ENCODE results near the gene DCP1A. TPM values are rescaled to one million over a fixed set of nuclear protein-coding genes. Genes with fewer than 3 reads are reported as not detected.

The DCP1A gene
- total RNA-seq, 1 experiment from 2014 or later, result 12.7 TPM

GRCh38 chr3:53234130-53234840 lies 113.1 kb downstream of the DCP1A start:
- H3K9ac ChIP-seq (ENCODE audit: low read length), result no peak overlapping the region
- H3K27me3 ChIP-seq (ENCODE audit: low read length), result no peaks in the 10 kb centered on the region
- ChIA-PET POLR2A (ENCODE audit: unreplicated experiment) (no interaction called here), CTCF (no interaction called here)
- intact Hi-C loops (cut with micrococcal nuclease), result no loop called here
- peaks cover 85% of the 10 kb centered on the region for H3K36me3 ChIP-seq (ENCODE audit: low read depth, low read length)
- TF ChIP-seq CTCF (conservative IDR thresholded peaks at IDR 0.05; ENCODE audit: low read depth, low read length) (no peak), EZH2 (IDR thresholded peaks at IDR 0.05; ENCODE audit: low read length, unreplicated experiment) (no peak), EZH2phosphoT487 (IDR thresholded peaks at IDR 0.05; ENCODE audit: borderline replicate concordance, low read length) (no peak)
- DNase-seq (no peak), ATAC-seq (no peak)
- no peak overlapping the region for H2AFZ ChIP-seq (ENCODE audit: low read length)
- no peak overlapping the region for H3K4me2 ChIP-seq (ENCODE audit: low read length)
- H3F3A ChIP-seq (ENCODE audit: low read length, unreplicated experiment), result peaks cover 8% of the 10 kb centered on the region
- no peaks in the 10 kb centered on the region for H3K9me2 ChIP-seq (replicated peaks; ENCODE audit: low read length)
- BruUV-seq (replicated peaks), result no TSS peak
- H3K27ac ChIP-seq (ENCODE audit: low read length), result no peak overlapping the region
- peaks cover 4% of the 10 kb centered on the region; the same call in 1 of the 2 replicates for H4K20me1 ChIP-seq (ENCODE audit: low read length)
- H3K9me3 ChIP-seq (ENCODE audit: low read length), result no peaks in the 10 kb centered on the region
- H3K4me1 ChIP-seq (ENCODE audit: insufficient read depth, low read length), result peaks cover 33% of the 10 kb centered on the region
- H3K79me2 ChIP-seq (ENCODE audit: low read length), result peaks cover 20% of the 10 kb centered on the region
- H3K4me3 ChIP-seq (ENCODE audit: low read length), result no peak overlapping the region

Other genes with a start within 250 kb of the DCP1A start
- 21.1 and 24.6 TPM in 2 replicates for gene RFT1, start 217.1 kb downstream of the DCP1A start, total RNA-seq (2014; rRNA removed)
- gene PRKCD, start 186.3 kb downstream of the DCP1A start, total RNA-seq (2014; rRNA removed), result 7.8 and 18.7 TPM in 2 replicates
- 380 and 486 TPM in 2 replicates for gene TKT, start 91.5 kb downstream of the DCP1A start, total RNA-seq (2014; rRNA removed)
- not detected in 2 replicates for gene CACNA1D, start 147.1 kb upstream of the DCP1A start, total RNA-seq (2014; rRNA removed)

Data from PC-3 (cell line).